GM18499 (cell line): ENCODE measurements around the gene CLHC1.
"Not testable (repeated sequence)": the region's sequence is repeated elsewhere in the genome, so short reads cannot be mapped to it uniquely, and the experiment has no call there.

Experiments
- ATAC-seq: cut with Tn5 transposase; IDR thresholded peaks from one replicate; pipeline ENCODE4 v1.9.1; 2021; ENCODE audit warnings: moderate number of reproducible peaks; ENCODE audit not compliant: insufficient read depth, unreplicated experiment

Gene CLHC1

GRCh38 chr2:55138014-55138881 is 93.8 kb downstream of the CLHC1 start:
- ATAC-seq: no peak

GRCh38 chr2:55137024-55137958 is 94.8 kb downstream of the CLHC1 start:
- ATAC-seq: no peak

GRCh38 chr2:55136138-55136541 is 96.0 kb downstream of the CLHC1 start:
- ATAC-seq: no peak

- ATAC-seq: no peak
These were observed 96.6 kb downstream of the CLHC1 start for GRCh38 chr2:55135491-55135890.

- ATAC-seq: no peak
These were observed 97.8 kb downstream of the CLHC1 start for GRCh38 chr2:55134316-55134706.

- ATAC-seq: peak; percentile 68
These were observed 98.4 kb downstream of the CLHC1 start for GRCh38 chr2:55133467-55134315.

GRCh38 chr2:55130849-55131248 is 101.2 kb downstream of the CLHC1 start:
- ATAC-seq: no peak

- ATAC-seq: not testable (repeated sequence)
These were observed 105.5 kb downstream of the CLHC1 start for GRCh38 chr2:55126643-55127042.
